Progenitor cell of endocrine pancreas (in vitro differentiated cells): ENCODE data around the gene HSD17B8. TPM values are rescaled to one million over a fixed set of nuclear protein-coding genes. Genes with fewer than 3 reads are reported as not detected.

Experiments
- DNase-seq: peaks from one replicate; pipeline ENCODE4 v3.0.0; 2021; ENCODE audit warnings: low spot score; ENCODE audit not compliant: unreplicated experiment
- H3K27ac Mint-ChIP-seq: 2 replicates; pipeline ENCODE4 v1.8.0; 2021; ENCODE audit warnings: mild to moderate bottlenecking, moderate library complexity, mixed read lengths
- H3K27me3 Mint-ChIP-seq: 2 replicates; pipeline ENCODE4 v1.8.0; 2021; ENCODE audit warnings: mixed read lengths
- H3K36me3 Mint-ChIP-seq: 2 replicates; pipeline ENCODE4 v1.8.0; 2022; ENCODE audit warnings: mixed read lengths; ENCODE audit not compliant: insufficient read depth
- H3K4me1 Mint-ChIP-seq: 2 replicates; pipeline ENCODE4 v1.8.0; 2021; ENCODE audit warnings: low read depth, mixed read lengths
- H3K4me3 Mint-ChIP-seq: 2 replicates; pipeline ENCODE4 v1.8.0; 2021; ENCODE audit warnings: low read depth, mild to moderate bottlenecking, moderate library complexity, mixed read lengths
- H3K9me3 Mint-ChIP-seq: 2 replicates; pipeline ENCODE4 v1.8.0; 2021; ENCODE audit warnings: low read depth, mixed read lengths
- total RNA-seq: library from RNA; stranded (reverse); gene quantifications from 2 replicates; pipeline ENCODE4 v1.2.1, GENCODE V29; 2021
- TF ChIP-seq, protein P1 (sequence below): fragments of 200-600 bp; sonication (generic); IDR thresholded peaks from one replicate; pipeline ENCODE4 v1.5.0; 2021; ENCODE audit warnings: antibody characterized with exemption, mild to moderate bottlenecking; ENCODE audit not compliant: unreplicated experiment

HSD17B8 gene
- total RNA-seq, 1 donor from 2014 or later = 9.2 TPM

DNA sequence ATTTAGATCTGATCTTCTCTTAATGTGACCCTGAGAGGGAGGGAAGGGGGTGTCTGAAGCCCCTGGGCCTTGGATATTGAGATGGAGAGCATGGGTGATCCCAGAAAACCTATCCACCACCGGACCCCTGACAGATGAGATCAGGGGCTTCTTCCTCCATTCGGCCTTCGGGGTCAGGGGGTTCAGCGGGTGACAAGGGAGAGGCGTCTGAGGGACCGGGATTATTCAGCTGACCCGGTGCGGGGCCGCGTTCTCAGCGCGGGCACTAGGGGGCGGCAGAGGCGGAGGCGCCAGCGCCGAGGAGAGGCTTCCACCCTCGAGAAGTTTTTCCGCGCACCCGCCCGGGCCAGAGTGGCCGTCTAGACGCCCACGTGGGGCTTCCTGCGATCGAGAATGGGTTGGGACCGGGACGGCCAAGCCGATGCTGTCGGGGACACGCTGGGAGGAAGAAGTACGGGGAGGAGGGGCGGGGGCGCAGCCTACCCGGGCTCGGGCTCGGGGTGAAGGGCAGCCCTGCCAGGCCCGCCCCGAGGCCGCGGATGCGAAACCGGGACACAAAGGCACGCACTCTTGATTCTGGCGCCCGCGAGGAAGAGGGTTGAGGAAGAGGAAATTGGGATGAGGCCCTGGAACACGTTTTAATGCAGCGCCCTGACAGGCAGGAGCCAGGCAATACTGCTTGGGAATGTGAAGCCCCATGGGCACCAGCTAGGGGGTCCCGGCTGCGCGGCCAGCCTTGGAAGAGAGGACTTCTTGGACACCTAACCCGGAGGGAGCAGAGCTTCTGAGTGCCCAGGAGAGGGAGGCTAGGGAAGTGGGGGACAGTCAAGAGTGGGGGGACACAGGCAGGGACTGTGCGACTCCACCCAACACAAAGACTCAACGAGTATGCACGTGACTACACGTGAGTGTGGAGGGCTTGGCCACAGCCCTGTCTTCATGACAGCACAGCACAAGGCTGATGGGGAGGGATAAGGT, 42.8 kb upstream of the HSD17B8 start:
- Mint-ChIP-seq H3K4me3 (peak overlapping the region; percentile 78), H3K4me1 (peaks cover 2% of the 10 kb centered on the region), H3K27me3 (peaks cover 37% of the 10 kb centered on the region), H3K9me3 (no peaks in the 10 kb centered on the region), H3K36me3 (no peaks in the 10 kb centered on the region), H3K27ac (peak overlapping the region; percentile 77)
- DNase-seq = peak; percentile 77
- TF ChIP-seq, protein P1, sequence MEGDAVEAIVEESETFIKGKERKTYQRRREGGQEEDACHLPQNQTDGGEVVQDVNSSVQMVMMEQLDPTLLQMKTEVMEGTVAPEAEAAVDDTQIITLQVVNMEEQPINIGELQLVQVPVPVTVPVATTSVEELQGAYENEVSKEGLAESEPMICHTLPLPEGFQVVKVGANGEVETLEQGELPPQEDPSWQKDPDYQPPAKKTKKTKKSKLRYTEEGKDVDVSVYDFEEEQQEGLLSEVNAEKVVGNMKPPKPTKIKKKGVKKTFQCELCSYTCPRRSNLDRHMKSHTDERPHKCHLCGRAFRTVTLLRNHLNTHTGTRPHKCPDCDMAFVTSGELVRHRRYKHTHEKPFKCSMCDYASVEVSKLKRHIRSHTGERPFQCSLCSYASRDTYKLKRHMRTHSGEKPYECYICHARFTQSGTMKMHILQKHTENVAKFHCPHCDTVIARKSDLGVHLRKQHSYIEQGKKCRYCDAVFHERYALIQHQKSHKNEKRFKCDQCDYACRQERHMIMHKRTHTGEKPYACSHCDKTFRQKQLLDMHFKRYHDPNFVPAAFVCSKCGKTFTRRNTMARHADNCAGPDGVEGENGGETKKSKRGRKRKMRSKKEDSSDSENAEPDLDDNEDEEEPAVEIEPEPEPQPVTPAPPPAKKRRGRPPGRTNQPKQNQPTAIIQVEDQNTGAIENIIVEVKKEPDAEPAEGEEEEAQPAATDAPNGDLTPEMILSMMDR = peak; percentile 95

DNA sequence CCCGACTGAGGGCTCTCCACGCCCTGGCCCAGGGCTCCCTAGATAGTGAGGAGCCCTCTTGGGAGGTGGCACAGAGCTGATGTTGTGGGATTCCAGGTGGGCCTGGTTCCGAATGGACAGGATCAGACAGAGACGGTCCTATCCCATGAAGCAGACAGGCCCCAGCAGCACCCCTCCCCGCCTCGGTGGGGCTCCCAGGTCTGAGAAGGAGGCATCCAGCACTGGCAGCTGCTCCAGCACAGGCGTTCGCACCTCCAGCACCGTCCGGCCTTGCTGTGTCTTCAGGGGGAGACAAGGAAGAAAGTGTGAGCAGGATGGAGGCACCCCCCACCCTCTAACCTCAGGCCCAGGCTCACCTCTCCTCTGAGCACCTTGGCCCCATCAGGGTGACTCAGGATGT, 40.9 kb upstream of the HSD17B8 start:
- Mint-ChIP-seq H3K36me3 (no peaks in the 10 kb centered on the region), H3K4me1 (peaks cover 1% of the 10 kb centered on the region), H3K27ac (no peak overlapping the region), H3K27me3 (peaks cover 37% of the 10 kb centered on the region), H3K4me3 (no peak overlapping the region), H3K9me3 (no peaks in the 10 kb centered on the region)
- DNase-seq = no peak
- TF ChIP-seq, protein P1 = no peak

DNA sequence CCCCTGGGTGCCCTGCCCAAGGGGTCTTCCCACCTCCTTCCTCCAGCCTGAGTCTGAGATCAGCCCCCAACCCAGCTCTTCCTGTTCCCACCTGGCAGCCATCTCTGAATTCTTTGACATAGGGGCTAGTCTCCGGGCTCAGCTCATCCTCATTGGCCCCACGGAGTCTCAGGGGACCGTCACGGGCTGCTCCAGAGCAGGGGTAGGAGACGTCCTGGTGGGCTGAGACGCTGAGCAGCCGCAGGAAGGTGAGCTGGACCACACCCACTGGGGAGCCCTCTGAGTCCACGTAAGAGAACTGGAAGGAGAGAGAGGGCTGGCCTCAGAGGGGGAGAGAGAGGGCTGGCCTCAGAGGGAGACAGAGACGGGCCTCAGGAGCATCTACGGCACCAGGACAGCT, 40.3 kb upstream of the HSD17B8 start:
- H3K27ac Mint-ChIP-seq = peak overlapping the region; percentile 27
- no peak for DNase-seq
- H3K36me3 Mint-ChIP-seq = no peaks in the 10 kb centered on the region
- H3K4me3 Mint-ChIP-seq = no peak overlapping the region
- H3K9me3 Mint-ChIP-seq = no peaks in the 10 kb centered on the region
- peaks cover 38% of the 10 kb centered on the region for H3K27me3 Mint-ChIP-seq
- TF ChIP-seq, protein P1 = no peak
- peaks cover 1% of the 10 kb centered on the region for H3K4me1 Mint-ChIP-seq

DNA sequence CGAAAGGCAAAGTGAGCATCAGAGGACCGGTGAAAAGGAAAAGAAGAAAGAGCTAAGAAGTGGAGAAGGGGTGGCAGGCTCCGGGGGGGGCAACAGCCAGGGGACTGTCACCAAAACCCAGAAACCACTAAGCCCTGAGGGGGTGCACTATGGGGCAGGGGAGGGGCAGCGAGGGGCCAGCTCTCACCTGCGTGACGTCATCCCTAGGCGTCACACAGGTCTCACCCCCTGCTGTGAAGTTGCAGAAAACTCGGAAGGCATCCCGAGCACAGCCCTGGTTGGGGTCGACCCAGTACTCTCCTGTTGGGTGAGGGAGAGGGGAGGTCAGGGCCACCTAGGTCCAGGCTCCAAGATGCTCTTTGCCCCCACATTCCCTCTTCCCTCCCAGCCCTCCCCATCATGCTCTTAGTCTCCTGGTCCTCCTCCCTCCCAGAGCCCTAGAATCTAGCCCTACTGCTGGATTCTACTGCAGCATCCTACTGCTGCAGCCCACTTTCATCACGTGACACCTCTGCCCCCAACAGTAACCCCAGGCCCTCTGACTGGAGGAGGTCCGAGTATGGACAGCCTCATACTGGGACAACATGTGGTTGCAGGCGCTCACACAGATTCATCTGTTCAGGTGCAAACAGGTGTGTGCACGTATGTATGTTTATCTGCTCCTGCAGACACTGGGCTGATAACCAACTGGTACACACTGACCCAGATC, 39.6 kb upstream of the HSD17B8 start:
- Mint-ChIP-seq H3K27ac (no peak overlapping the region), H3K4me3 (no peak overlapping the region), H3K4me1 (peaks cover 1% of the 10 kb centered on the region), H3K36me3 (no peaks in the 10 kb centered on the region), H3K9me3 (no peaks in the 10 kb centered on the region), H3K27me3 (peaks cover 37% of the 10 kb centered on the region)
- no peak for DNase-seq
- TF ChIP-seq, protein P1 = no peak

DNA sequence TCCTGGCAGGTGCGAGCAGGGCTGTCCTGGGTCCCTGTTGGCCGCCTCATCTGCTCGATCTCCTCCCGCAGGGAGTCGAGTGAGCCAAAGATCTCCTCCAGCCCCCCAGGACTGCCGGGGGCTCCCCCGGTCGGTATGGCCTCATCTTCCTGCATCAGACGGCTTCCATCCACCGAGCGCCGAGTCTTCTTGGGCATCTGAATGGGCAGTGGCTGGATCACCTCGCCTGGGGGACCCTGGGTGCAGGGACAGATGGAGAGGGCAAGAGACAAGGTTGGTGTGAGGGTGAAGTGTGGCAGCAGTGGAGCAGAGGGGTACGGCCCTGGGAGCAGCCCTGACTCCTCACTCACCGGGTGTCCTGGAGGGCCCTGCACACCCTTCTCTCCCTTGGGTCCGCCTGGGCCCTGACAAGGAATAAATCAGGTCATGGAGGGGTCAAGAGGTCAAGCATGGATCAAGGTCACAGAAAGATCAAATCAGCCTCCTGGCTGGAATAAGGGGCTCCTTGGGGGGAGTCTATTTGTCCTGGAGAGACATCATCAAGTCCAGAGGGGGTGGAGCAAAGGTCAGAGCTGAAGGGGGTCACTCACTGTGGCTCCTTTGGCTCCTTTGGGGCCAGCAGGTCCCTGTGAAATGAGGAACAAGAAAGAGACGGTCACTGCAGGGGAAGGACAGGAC, 38.7 kb upstream of the HSD17B8 start:
- peaks cover 1% of the 10 kb centered on the region for H3K4me1 Mint-ChIP-seq
- H3K27ac Mint-ChIP-seq = no peak overlapping the region
- no peak overlapping the region for H3K4me3 Mint-ChIP-seq
- TF ChIP-seq, protein P1 = no peak
- no peaks in the 10 kb centered on the region for H3K9me3 Mint-ChIP-seq
- no peaks in the 10 kb centered on the region for H3K36me3 Mint-ChIP-seq
- H3K27me3 Mint-ChIP-seq = peaks cover 34% of the 10 kb centered on the region
- DNase-seq = no peak
